HG02610 (cell line): Measurements from ENCODE around the gene SIX3.

Source experiments
- ATAC-seq: cut with Tn5 transposase; IDR thresholded peaks from one replicate; pipeline ENCODE4 v1.9.1; 2021; ENCODE audit warnings: mild to moderate bottlenecking, moderate library complexity; ENCODE audit not compliant: unreplicated experiment

Gene SIX3

GRCh38 chr2:44941551-44942234 lies at the start of gene SIX3:
Gene SIX3 (plus strand): TSS chr2:44941702. CDS start chr2:44942105, 403 bp downstream.
- ATAC-seq = peak; percentile 55

DNA sequence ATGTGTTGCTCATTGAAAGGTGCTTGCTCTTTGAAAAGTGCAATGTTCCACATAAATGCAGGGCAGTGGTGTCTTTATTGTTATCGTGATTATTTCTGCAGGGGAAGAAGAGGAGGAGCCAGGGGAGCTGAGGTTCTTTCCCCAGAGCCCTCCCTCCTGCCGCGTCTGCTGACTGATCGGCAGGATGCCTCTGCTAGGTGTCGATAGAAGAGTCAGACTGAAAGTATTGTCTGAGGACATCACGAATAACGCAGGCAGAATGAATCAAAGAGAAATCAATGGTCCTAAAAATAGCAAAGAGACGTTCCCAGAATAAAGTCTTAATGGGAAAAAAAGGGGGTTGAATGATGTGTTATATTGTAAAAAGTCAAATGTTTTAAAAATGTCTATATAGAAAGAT lies 47.4 kb upstream of the SIX3 start:
- ATAC-seq = peak; percentile 87

GRCh38 chr2:44895061-44895460 lies 46.4 kb upstream of the SIX3 start:
- ATAC-seq = no peak

GRCh38 chr2:44897406-44897805 lies 44.1 kb upstream of the SIX3 start:
- no peak for ATAC-seq

- no peak for ATAC-seq
Observed at GRCh38 chr2:44902217-44903137, 39.0 kb upstream of the SIX3 start.

DNA sequence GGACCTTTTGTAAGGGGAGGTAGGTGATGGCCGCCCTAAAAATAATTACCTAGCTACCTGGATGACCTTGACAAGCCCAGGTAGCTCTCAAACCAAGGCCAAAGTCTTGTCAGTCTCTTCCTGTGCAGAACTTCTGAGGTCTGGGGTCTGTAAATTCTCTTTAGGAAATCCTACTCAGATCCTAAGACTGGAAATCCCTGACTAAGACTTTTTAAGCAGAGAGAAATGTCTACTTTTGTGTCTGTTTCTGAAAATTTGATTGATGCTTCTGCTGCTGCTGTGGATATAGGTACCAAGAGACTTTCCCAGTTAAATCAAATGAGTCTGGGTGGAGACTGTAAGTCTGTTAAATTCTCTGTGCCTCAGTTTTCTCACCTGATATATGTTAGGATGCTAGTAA lies 36.9 kb upstream of the SIX3 start:
- ATAC-seq = no peak

DNA sequence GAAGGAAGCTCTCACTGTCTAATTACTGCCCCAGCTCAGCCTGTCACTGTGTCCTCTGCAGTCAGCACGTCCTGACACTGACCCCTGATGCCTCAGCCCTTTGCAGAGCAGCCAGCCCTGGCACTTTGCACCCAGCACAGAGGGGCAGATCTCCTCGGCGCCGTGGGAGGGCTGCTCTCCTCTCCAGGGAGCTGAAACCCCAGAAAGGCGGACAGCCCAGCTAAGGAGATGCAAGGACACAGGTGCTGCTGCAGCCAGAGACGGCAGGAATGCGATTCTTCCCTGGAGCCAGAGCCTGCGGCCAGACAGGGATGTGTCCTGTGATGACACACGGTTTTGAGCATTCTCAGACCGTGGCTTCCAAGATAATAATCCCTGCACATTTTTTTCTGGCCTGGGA lies 34.5 kb upstream of the SIX3 start:
- ATAC-seq = no peak

GRCh38 chr2:44909831-44910230 lies 31.7 kb upstream of the SIX3 start:
- ATAC-seq = no peak

- ATAC-seq = no peak
Observed at GRCh38 chr2:44912660-44913059, 28.8 kb upstream of the SIX3 start.

DNA sequence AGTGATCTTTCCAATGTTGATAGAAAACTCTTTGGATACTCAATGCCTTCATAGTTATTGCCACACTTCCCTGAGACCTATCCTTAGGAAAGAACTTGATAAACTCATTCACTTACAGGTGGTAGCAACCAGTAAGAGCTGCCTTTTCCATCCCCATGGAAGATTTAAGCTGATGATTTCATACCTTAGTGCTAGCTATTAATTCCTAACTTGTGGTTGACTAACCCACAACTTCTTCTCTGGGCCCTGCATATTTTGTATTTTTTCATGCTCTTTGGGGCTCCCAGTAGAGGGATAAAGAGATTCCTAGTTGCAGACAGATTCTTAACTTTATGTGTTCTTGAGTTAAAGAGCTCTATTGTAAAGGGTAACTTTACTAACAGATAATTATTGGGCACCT lies 25.2 kb upstream of the SIX3 start:
- no peak for ATAC-seq

DNA sequence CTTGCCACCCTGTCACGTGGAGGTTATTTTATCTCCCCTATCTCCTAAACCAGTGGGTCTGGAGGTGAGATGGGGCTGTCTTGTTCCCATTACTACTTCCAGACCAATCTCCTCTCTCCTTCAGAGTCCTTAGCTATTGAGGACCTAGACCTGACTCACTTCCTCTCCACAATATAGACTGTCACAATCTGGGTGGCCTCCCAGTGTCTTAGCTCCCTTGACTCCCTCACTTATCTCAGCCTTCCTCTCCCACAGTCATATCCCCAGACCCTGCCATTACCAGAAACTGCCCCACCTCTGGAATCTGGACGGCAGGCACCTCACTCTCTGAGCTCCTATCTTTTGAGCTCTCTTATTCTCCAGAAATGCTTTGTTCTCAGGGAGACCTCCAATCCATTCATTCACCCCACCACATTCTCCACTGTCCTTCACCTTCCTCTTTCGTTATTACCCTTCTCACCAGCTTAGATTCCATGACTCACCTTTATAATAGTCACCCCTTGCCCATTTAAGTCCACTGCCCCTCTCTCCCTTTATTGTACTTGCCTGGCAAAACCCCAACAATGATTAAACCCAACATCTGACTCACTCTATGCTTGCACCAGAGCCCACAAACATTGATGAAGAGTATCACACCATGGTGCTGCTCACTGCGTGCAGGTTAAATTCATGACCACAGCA lies 23.3 kb upstream of the SIX3 start:
- ATAC-seq = peak; percentile 64

DNA sequence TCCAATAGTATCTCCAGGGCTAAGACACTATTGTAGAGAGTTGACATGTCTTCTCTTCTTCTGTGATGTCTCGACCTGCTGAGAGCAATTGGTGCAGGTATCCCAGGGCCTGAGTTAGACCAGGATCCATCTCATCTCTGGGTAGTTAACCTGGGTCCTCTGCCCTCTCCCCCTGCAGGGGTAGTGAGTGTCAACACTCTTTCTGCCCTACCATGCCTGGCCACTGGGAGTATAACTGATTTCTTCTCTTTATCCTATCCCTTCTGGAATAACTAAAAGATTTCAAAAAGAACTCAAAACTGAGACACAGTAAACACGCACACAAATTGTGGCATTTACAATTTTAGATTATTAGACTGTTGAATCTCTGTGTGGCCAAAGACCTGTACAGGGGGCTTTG lies 20.8 kb upstream of the SIX3 start:
- ATAC-seq = no peak

DNA sequence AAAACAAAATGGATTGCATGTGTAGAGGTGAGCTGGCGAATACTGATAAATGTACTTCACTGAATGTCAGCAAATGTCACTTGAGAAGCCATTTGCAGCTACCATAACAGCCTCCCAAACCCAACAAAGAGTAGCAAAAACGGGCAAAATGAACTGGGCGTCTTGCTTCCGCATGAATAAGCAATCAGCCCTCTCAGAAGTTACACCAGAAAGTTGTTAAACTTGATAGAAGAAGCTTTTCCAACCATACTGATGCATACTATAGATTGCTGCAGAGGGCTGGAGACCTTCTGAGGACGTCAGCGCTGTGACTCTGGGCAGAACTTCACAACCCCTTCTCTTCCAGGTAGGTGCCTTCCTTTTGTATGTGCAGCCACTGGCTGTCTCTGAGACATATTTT lies 18.7 kb upstream of the SIX3 start:
- no peak for ATAC-seq

DNA sequence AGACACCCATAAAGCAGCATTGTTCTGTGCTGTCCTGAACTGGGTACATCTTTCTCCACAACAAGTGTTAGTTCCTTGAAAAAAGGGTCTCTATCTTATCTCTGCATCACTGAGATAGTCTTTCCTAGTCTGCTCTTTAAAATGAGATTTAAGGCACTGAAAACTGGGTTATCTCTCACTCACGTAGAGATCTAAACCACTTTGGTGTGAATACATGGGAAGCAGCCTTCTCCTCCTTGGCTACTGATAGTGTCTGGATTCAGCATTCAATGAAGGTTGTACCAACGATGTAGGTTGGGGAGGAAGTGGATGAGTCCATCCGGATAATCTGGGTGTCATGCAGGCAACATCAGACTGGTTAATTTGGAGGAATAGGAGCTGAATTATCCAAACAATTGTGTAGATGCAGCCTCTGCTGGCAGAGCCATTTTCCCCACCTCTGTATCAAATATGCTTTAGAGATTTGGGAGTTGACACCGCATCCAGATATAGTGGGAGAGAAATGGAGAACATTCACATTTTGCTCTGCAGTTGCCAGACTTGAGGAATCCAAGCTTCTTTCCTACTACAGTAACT lies 15.9 kb upstream of the SIX3 start:
- no peak for ATAC-seq

GRCh38 chr2:44926957-44927356 lies 14.5 kb upstream of the SIX3 start:
- no peak for ATAC-seq

DNA sequence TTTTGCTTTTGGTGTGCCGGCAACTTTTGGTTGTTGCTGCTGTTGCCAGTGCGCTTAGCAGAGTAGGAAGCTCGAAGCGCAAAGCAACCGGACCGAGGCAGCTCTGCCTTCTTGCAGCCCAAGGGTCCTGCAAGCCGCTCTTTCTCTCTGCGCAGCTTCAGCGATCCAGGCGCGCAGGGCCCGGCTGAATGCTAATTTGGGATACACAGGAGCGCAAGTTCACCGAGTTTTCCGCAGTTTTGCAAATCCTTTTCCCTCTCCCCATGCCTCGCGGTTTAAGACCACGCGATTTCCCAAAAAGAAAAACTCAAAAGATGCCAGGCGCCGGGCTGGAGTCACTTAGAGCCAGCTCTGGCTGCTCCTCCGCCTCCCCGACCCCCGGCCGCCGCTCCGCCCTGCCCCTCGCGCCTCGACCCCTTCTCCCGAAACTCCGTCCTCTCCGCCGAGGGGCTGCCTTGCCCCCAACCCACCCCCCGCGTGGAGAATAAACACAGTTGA lies 13.5 kb upstream of the SIX3 start:
- no peak for ATAC-seq

DNA sequence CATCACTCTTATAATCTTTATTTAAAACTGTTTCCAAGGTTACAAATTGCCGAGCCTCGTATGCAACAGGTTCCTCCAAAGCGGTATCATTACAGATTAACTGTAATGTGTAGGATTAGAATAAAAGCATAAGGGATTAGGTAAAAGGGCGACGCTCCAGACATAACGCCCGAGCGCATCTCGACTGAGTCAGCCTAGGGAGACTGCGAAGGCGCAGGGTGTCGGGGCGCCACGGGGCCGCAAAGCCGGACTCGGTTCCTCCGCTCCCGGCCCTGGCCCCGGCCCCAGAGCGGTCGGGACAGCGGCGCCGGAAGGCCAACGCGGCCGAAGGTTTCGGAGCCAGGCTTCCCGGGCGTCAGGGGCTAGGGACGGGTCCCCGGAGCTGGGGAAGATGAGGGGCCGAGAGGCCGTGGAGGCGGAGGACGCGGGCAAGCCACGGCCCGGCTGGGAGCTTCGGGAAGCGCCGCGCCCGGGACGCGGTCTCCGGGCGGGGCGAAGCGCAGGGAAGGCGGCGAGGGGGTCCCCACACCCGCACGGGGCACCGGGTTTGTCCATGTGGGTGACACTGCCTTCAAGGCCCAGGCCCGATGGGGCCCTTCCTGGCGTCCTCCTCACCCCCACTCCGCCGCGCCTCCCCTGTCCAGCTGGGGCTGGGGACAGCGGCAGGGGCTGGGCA lies 12.9 kb upstream of the SIX3 start:
- no peak for ATAC-seq

GRCh38 chr2:44929159-44929734 lies 12.3 kb upstream of the SIX3 start:
- ATAC-seq = no peak

GRCh38 chr2:44929735-44930273 lies 11.7 kb upstream of the SIX3 start:
- no peak for ATAC-seq
